Medulla oblongata (tissue), 1 donor: Measurements from ENCODE around the gene SLC25A22.

Source experiments
- DNase-seq: peaks from one replicate; pipeline ENCODE4 v3.0.0-alpha.2; 2015; ENCODE audit errors: extremely low spot score

The SLC25A22 gene

DNA sequence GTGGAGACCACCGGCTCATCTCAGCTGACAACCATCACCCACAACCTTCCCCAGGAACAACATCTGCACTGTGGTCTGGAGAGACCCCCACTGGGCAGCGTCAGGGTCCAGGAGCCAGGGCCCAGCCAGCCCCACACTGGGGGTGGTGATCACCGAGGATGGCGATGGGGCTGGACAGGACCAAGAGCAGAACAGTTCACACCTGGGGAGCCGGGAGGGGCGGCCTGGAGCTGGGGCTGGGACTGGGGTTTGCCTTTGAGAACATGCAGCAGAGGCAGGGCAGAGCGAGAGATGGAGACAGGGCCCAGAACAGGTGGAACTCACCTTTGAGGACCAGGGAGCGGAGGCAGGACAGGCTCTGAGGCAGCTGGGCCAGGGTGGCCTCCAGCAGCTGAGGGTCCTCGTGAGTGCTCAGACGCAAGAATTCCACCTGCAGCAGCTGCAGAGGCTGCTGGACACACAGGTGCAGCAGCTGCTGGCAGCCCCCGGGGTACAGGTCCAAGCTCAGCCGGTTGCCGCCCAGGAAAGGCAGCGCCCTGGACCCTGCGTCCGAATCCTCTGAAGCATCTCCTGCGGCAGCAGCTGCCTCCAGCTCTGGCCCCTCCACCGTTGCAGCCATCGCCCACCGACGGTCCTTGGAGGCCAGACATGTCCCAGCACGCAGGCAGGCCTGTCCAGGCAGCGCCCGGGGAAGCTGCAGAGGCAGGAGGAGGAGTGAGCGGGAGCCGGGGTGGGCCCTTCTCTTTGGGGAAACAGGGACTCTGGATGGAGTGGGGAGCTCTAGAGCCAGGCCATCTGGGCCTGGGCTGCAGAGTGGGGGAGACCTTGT is 5.9 kb upstream of the SLC25A22 start:
- DNase-seq, result no peak

DNA sequence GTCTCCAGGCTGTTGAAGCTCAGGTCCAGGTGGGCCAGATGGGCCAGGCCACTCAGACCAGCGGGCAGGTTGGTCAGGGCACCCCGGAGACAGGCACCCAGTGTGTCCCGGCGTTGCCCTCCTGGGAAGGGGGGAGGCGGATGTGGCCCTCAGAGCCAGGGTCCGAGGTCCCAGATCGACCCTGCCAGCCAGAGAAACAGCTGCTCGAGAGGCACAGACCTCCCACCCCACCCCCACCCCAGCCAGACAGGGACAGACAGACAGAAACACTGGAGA is 5.3 kb upstream of the SLC25A22 start:
- DNase-seq, result no peak

DNA sequence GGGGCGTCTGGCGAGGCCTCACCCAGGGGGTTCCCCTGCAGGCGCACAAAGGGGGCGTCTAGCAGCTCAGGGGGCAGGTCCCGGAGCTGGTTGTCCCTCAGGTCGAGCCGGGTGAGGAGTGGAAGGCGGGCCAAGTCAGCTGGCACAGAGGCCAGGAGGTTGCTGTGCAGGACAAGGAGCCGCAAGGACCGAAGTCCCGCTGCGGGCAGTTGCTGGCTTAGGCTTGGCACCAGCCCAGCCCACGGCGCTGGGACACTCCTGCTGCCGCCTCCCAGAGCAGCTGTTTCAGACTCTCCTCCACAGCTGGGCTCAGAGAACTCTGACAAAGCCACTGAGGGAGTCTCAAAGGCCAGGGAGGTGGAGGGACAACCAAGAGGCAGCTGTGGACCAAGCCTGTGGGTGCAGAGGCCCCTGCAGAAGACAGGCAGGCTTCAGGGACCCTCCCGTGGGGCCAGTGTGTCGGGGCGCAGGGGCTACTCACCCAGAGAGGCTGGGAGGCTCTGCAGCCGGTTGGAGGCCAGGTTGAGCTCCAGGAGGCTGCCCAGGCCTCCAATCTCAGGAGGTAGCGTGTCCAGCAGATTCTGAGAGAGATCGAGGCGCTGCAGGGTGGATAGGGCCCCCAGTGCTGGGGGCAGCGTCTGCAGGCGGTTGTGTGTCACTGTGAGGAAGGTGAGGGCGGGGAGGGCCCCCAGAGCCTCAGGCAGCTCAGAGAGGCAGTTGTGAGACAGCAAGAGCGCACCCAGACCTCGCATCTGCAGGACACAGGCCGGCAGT is 4.8 kb upstream of the SLC25A22 start:
- DNase-seq, result no peak

DNA sequence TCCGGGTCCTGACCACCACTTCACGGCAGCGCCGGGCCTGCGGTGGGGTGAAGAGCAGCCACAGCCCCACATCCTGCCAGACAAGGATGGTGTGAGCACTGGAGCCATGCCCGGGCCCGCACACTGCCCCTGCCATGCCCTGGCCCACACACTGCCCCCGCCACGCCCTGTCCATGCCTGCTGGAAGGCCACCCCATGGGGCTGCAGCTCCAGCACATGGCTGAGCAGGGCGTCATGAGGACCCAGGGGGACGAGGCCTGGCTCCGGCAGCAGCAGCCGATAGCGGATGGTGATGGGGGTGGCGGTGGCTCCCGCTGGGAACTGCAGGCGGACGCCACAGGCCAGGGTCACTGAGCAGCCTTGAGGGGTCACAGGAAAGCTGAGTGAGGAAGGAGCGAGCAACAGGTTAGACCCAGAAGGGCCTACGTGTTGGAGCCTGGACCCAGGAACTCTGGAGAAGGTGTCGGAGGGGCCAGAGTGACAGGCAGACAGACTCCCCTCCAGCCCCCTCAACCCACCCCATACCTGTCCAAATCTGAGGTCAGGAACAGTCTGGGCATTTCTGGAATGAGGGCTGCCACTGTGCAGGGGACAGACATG is 4.0 kb upstream of the SLC25A22 start:
- DNase-seq, result no peak

DNA sequence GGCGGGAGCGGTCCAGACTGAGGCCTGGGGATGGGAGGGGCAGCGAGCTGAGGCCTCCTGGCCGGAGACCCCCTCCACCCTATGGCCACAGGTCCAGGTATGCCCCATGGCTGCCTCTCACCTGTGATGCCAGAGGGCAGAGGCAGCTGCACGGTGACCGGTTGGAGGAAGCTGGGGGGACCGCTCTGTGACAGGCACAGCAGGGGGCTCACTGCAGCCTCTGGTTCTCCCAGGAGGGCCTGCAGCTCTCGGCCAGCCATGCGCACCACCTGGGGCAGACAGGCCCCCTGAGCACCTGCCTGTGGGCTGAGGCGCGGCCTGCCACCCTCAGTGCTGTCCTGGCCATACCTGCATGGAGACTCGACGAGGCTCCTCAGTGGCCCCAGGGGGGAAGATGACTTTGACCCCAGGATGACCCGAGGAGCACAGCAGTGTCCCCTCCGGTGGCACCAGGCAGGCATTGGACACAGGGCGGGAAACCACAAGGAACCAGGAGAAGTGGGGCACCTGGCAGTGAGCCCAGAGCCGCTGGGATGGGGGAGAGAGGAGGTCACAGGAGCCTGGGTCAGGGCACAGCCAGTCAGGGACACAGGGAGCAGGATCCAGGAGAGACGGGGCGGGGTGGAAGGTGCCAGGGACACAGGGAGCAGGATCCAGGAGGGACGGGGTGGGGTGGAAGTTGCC is 3.2 kb upstream of the SLC25A22 start:
- DNase-seq, result no peak

DNA sequence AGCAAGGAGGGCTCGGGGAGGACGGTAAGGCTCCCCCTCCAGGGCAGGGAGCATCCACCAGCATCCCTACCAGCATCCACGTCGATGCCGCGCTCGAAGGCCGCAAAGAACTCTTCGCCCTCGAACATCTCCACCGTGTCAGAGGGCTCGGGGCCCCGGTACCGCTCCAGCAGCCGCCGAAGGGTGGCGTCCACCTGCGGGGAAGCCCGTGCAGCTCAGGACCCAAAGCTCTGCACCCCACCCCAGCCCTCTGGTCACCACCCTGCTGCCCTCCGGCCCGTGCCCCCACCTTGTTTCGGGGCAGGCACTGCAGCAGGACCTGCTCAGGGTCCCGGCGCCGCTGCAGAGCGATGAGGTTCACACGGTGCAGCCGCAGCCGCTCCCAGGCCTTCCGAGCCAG is 2.4 kb upstream of the SLC25A22 start:
- DNase-seq, result no peak

DNA sequence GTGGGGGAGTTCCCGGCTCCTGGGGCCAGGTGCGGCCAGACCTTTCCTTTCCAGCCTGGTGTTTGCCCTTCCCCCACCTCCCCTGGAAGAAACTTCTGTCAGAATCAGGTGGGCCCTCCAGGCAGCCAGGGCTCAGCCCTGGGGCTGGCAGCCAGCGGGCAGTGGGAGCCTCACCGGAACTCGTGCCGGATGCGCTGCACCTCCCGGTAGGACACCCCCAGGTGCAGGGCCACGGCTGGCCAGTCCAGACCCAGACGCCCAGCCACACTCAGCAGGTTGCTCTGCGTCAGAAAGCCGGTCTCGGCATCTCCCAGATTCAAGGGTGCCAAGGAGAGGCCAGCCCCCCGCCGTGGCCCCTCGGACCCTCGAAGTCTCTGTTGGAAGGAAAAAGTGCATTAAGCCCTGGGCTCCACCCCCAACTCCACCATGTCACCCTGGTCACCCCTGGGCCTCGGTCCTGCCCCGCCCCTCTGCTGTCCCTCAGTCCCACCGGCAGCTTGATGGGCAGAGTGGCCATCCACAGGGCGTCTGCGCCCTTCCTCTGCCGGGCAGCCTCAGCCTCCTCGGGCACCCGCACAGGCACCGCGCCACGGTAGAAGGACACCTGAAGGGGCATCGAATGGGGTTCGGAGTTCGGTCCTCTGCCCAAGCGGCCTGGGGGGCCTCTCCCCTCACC is 1.7 kb upstream of the SLC25A22 start:
- DNase-seq, result no peak

DNA sequence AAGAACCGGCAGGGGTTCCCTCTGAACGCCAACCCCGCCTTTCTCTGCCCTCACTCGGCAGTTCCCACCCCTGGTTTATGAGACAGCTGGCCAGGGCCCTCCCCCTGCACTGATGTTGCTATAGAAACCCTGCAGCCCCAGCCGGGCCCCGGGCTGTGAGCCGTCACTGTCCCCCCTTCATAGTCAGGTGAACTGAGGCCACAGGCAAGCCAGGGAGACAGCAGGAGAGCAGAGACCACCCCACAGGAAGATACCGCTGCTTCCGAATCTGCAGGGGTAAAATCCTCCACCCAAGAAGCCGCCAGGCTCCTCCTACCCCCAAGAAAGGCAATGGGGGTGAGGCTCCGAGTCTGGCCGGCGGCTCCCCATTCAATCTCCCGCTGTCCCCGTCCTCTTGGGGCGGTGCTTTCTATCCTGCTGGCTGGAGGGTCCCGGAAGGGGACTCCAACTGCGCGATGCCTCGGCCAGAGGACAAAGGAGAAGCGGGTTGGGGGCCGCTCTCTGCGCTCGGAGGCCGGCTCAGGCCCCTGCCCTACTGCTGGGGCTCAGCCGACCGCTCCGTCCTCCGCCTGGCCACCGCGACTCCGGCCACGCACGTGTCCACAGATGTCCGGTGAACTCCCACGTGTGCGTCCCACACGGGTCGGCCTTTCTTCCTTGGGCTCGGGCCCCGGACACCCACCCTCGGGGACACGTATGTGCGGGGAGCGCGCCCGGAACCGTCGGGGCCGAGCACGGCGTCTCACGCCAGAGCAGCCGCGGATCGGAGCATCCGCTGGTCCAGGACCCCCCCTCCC is 587 bp downstream of the SLC25A22 start:
- peak; percentile 78 for DNase-seq

DNA sequence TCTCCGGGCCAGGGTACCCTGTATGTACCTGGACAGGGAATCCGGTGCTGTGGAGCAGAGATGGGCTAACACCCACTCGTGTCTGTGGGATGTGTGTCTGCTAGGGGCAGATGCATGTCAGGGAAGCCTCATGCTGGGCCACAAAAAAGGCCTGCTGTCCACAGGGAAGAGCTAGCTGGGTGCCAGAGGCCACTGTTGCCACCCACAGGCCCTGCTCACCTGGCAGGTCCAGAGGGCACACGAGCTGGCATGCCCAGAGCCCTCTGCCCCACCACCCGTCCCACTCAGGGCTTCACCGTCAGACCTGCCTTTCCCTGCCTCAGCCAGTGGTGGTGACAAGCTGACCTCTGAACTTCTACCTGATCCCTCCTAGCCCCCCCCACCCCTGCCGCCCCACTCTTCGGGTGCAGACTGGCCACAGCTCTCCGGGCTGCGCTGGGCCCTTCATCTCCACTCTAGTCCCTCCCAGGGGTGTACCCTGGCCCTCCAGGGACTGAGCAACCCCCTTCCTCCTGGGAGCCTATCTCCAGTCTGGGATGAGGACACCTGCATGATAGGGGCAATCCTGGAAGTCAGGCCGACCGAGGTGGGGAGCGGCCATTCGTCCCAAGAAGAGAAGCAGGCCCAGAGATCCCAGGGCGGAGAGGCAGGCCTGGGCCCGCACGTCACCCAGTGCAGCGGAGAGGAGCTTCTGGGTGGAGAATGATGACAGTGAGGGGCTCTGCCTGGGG is 1.4 kb downstream of the SLC25A22 start:
- no peak for DNase-seq

DNA sequence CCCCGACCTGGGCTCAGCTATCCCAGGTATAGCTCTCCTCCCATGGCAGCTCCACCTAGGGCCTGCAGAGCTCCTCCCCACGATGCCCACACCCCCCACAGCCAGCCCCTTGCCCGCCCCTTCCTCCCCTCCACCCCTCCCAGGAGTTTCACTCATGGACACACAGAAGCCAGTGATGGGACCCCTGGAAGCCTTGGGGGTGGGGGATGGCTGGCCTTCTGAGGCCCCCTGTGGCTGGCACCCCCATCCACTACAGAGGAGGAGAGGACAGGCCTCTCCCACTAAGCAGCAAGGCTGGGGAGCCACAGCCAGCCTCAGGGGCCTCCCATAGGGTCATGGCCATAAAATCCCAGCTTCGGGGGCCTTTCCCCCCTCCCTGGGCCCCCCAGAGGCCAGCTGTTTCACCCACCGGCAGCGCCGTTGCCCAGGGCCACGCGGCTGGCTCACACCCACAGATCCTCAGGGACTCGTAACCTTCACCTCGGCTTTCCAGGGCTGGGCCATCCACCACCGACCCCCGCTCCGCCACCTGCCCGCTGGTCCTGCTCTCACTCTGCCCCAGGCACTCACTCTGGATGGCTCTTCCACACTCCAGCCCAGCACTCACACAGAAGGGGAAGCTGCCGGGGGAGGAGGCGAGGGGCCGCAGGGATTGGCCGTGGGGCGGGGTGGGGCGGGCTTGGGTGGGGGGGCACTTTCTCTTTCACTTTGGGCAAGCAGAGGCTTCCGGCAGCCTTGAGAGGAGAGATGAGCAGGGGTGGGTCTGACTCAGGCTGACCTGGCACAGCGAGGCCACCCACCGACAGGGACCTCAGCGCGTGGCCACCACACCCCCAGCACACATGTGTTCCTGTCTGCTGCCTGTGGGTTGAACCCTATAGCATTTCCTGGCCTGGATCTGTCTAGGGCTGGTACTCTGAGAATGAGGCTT is 2.2 kb downstream of the SLC25A22 start:
- DNase-seq, result peak; percentile 72

DNA sequence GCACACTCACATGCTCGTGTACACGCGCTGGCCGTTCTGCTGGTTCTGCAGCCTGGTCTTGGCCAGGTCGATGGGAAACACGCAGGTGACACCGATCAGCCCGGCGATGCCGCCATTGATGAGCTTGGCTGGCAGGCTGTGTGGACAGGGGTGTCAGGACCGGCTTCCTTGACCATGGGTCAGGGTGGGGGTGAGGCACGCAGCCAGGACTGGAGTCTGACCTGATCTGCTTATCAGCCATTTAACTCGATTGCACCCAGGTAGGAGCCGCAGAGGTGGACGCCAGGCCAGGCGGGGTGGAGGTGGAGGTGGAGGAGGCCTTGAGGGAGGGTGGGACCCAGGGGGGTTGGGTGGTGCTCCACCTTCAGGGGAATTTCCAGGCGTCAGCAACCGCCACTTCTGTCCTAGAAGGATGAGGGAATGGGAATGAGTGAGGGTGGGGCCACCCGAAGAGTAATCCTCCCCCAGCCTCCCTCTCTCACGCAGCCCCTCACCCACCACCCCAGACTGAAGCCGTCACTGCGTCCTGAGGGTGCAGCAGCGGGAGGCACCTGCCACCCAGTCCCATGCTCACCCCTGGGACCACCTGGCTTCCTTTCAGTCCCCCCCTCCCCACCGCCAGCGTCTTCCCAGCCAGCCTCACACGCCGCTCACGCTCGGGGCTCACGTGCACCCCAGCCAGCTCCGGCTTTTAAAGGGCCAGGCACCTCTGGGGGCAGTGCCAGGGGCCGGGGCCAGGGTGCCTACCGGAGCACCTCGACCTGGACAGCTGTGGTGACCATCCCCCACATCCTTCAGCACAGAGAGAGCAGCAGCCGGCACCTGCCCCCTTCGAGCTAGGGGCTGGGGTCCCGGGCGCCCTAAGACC is 3.1 kb downstream of the SLC25A22 start:
- DNase-seq, result no peak

DNA sequence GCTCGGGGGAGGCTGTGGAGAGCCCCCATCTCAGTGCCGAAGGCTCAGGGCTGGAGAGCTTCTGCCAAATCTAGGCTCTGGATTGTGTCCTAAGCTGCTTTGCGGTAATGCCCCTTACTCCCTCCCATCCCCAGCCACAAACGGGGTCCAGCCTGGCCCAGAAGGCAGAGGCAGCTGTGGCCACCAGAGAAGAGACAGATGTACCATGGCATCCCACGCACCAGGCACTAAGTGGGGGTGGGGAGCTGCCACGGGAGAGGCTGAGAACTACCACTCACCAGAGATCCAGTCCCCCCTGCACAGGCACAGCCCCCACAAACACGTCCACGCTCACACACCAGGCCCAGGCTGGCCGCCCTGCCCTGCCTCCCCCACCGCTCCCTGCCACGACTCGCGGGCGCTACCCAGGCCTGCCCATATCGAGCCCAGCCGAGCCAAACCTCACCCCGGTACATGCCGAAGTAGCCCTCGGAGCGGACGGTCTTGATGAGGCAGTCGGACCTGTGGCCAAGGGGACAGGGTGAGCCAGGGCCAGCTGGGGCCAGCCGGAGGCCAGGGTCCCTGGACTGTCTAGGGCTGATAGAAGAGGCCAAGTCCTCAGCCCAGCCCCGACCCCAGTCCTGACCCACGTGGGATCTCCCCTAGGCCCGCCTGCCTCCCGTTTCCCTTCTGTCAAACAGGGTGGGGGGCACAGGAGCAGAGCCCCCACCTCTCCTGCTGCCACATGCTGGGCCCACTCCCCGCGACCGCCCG is 3.9 kb downstream of the SLC25A22 start:
- DNase-seq, result no peak

DNA sequence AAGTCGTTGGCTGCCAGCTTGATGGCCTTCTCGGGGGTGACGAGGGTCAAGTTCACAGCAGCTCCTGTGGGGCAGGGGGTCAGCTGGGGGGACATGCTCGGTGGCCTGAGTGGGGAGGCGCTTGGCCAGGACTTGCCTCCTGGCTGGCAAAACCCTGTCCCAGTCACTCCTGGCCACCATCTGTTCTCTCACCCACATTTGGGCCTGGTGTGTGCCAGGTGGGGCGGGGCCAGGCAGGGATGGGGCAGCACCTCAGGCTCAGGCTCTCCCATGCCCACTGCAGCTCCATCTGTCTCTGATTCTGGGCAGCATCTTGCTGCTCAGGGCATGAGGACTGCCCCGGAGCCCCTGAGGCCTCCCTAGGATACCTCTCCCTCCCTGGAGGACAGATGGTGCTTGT is 4.5 kb downstream of the SLC25A22 start:
- no peak for DNase-seq

DNA sequence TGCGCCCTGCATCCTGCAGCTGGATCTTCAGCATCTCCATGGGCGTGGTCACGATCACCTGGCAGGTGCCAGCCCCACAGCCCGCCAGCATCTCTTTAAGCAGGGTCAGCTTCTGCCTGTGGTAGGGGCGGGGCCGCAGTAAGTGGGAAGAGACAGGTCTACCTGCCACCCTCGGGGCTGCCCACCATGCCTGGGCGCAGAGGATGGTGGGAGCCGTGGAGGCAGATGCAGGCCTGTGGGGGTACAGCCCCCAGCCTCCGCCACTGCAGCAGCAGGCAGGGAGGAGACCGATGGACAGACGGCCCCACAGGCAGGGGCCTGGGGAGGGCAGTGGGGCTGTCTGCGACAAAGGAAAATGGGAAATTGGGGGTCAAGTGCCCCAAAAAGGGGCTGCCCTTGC is 5.2 kb downstream of the SLC25A22 start:
- DNase-seq, result no peak

DNA sequence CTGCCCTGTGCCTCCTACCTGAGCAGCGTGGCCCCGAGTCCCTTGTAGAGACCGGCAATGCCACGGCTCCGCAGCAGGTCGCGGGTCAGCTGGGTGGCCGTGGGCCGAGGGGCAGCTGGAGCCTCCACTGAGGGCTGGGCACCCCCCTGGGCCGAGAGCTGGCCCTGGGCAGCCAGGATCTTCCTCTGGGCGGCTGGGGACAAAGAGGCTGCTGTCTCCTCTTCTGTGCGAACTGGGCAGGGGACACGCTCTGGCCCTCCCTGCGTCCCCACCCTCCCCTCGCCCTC is 5.6 kb downstream of the SLC25A22 start:
- DNase-seq, result no peak

DNA sequence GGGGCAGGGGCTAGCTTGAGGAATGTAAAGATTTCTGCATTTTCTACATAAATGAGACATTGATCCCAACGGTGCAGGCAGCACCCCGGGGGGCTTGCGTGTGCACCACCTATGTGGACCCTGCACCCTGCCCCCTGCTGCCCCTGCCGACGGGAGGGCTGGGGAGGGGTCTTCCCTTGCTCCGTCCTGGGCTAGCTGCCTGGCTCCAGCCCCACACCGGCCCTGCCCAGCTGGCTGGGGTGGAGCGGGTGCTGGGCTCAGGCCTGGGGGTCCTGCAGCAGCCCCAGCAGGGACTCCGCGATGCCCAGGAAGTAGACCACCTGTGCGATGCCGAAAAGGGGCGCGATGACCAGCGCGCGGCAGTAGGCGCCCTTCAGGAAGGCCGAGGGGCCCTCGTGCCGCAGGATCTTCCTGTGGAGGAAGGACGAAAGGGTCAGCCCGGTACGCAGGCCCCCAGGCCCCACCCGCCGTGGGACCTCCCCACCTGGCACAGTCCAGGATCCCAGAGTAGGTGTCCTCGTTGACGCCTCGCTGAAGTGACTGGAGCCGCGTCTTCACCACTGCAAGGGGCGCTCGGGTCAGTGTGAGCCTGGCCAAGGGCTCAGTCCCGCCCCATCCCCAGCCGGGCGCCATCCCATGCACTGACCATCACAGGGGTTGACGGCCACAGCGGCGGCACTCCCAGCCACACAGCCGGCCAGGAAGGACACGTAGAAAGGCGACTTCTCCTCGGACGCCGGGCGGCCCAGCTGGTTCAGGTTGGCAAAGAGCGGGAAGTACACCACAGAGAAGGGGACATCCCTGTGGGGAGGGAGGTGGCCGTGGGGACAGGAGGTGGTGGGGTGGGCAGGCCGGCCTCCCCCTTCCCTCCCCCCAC is 6.2 kb downstream of the SLC25A22 start:
- no peak for DNase-seq
